ENCODE results near the gene COX7B.

COX7B gene

DNA sequence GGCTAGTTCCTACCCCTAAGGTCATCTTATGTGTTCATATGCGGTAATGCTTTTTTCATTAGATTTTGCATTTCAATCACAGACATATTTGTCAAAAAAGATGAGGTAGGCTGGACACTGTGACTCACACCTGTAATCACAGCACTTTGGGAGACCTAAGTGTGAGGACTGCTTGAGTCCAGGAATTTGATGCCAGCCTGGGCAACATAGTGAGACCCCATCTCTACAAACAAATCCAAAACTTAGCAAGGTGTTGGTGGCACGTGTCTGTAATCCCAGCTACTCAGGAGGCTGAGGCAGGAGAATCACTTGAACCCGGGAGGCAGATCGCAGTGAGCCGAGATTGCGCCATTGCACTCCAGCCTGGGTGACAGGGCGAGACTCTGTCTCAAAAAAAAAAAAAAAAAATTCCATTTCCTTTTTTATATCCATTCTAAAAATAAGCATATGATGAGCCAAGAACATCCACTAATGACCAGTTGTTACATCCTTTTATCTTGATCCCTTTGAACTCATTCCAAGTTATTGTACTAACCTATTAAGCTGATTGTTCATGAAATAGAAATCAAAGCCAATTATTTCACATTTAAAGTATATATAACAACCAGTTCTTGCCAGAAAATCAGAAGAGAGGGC is 46.8 kb downstream of the COX7B start:
- DNase-seq: no peak

DNA sequence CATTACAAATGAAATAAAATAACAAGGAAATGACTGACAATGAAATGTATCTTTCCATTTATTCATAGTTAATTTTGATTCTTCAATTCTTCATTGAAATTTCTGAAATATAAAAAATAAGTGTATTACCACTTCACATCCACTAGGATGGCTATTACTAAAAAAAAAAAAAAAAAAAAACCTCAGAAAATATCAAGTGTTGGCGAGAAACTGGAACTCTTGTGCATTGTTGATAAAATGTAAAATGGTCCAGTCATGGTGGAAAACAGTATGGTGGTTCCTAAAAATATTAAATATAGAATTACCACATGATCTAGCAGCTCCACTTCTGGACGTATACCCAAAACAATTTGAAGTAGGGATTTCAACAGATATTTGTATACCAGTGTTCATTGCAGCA is 47.3 kb downstream of the COX7B start:
- DNase-seq: no peak

DNA sequence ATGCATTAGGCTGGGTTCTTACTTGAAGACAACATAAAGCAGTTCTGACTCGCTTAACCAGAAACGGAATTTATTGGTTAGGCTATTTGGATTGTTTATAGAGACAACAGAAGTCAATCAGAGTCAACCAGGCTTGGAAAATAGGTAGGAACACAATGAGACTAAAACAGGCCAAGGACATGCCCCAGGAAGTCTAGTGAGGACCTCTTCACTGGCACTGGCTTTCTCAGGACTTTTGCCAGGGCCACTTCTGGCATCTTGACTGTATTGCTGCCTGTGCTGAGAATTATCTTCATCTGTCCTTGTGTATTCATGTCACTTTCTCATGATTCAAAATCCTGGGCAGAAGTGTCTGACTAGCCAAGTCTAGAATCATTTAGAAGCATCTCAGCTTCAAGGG is 50.6 kb downstream of the COX7B start:
- DNase-seq: no peak

DNA sequence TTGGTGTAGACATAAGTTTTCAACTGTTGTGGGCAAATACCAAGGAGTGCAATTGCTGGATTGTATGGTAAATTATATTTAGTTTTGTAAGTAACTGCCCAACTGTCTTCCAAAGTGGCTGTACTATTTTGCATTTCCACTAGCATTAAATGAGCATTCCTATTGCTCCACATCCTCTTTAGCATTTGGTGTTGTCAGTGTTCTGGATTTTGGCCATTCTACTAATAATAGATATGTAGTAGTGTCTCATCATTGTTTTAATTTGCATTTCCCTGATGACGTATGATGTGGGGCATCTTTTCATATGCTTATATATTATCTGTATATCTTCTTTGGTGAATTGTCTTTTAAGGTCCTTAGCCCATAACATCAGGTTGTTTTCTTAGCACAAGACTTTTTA is 52.9 kb downstream of the COX7B start:
- no peak for DNase-seq

DNA sequence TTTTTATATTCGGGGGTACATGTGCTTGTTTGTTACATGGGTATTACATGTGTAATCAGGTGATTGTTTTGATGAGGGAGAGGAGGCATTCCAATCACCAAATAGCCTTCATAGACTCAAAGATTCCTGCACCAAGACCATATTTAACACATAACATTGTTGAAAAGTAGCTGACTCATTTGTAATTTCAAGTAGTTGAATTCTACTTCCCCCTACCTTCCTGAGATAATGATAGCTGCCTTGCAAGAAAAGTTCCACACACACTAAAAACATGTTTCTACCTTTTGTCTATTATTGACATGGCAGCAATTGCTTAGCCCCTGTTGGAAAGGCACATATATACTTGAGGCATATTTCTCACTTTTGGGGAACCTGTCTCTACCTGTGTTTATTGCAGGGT is 54.0 kb downstream of the COX7B start:
- no peak for DNase-seq

DNA sequence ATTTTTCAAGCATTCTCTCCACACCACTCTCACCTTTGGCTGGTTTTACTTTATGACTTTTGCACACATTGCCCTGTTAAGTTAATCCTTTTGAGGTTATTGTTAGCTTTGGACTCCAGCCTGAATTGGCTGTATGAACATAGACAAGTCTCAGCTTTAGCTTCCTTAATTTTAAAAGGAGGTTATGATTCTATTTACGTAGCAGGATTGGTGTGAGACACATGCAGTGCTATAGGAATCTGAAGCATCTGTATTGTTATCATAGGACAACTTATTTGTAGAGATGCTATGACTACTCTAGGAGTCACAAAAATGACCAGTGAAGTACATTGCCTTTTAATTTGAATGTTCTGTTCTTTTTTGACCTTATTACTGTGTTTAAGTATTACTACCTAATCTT is 54.4 kb downstream of the COX7B start:
- DNase-seq: no peak

Data from NCI-H524 treated with DMSO at 0.1 percent for 48 hours (cell line).